Lung (tissue), 12 donors: ENCODE measurements around the gene IL1RAP. TPM values are rescaled to one million over a fixed set of nuclear protein-coding genes. Genes with fewer than 3 reads are reported as not detected.

ENCODE experiments used
- ATAC-seq: fragments of 200-7000 bp; cut with Tn5 transposase; one replicate; pipeline ENCODE4 v1.9.1; 2020; ENCODE audit warnings: moderate number of reproducible peaks; ENCODE audit not compliant: insufficient read depth, low FRiP score
- DNase-seq, 3 donors: peaks; one replicate each; pipeline ENCODE4 v3.0.0-alpha.2; 2013 to 2017
- H3K27ac ChIP-seq, 2 donors: one replicate each; pipeline ENCODE4 v1.5.1; 2013; ENCODE audit warnings: mild to moderate bottlenecking in 2 of 2, moderate library complexity in 2 of 2, control low read depth in 1 of 2, inconsistent platforms in 1 of 2, low read depth in 1 of 2, low read length in 1 of 2
- H3K27me3 ChIP-seq, 3 donors: one replicate each; pipeline ENCODE4 v1.5.1; 2013; ENCODE audit warnings: low read length in 2 of 3; ENCODE audit not compliant: control insufficient read depth in 3 of 3, insufficient read depth in 3 of 3
- H3K36me3 ChIP-seq, 4 donors: one replicate each; pipeline ENCODE4 v1.5.1; 2013; ENCODE audit warnings: low read length in 4 of 4, mild to moderate bottlenecking in 1 of 4, moderate library complexity in 1 of 4; ENCODE audit not compliant: control insufficient read depth in 4 of 4, insufficient read depth in 4 of 4
- H3K4me1 ChIP-seq, 5 donors: one replicate each; pipeline ENCODE4 v1.5.1; 2013; ENCODE audit warnings: low read length in 5 of 5, mild to moderate bottlenecking in 2 of 5, moderate library complexity in 1 of 5; ENCODE audit not compliant: control insufficient read depth in 5 of 5, insufficient read depth in 5 of 5
- H3K4me3 ChIP-seq: one replicate; pipeline ENCODE4 v1.5.1; 2013; ENCODE audit warnings: mild to moderate bottlenecking, control low read depth, moderate library complexity
- H3K9ac ChIP-seq, 2 donors: one replicate each; pipeline ENCODE4 v1.5.1; 2013; ENCODE audit warnings: low read length in 2 of 2, control low read depth in 1 of 2; ENCODE audit not compliant: insufficient read depth in 1 of 2
- H3K9me3 ChIP-seq, 4 donors: one replicate each; pipeline ENCODE4 v1.5.1; 2013; ENCODE audit warnings: low read length in 3 of 4, mild to moderate bottlenecking in 1 of 4, moderate library complexity in 1 of 4; ENCODE audit not compliant: control insufficient read depth in 4 of 4, insufficient read depth in 3 of 4
- WGBS, 2 donors: extraction: QIAGEN DNeasy Blood & Tissue Kit; methylation state at CpG; one replicate each; pipeline ENCODE4 v1.1.7; 2013; 5-methylcytosine and 5-hydroxymethylcytosine counted together
- polyA plus RNA-seq, 2 donors: library from polyadenylated mRNA; stranded (reverse); fragments of 200-250 nt; gene quantifications; one replicate each; pipeline ENCODE4 v1.2.1, GENCODE V29; 2013
- total RNA-seq, 2 donors: library from RNA; depleted of rRNA in 1 of 2; stranded (reverse); fragments of >200 nt in 1 of 2; gene quantifications; one replicate each; pipeline ENCODE4 v1.2.1, GENCODE V29; 2014 to 2021
- TF ChIP-seq, protein P1 (sequence below): IDR thresholded peaks from 2 replicates; pipeline ENCODE4 v1.5.1; 2012; ENCODE audit warnings: mild to moderate bottlenecking; ENCODE audit errors: control extremely low read depth, extremely low read depth
- donor health status: control.
- donor health status: control.
- donor health status: Bipolar disorder and iron deficiency.
- donor health status: healthy.
- donor health status: DM: yes; HTN: yes; CAD: no.

The IL1RAP gene
- total and polyA plus RNA-seq, 4 donors = 3.2 to 34.2 (median 26.8) TPM

DNA sequence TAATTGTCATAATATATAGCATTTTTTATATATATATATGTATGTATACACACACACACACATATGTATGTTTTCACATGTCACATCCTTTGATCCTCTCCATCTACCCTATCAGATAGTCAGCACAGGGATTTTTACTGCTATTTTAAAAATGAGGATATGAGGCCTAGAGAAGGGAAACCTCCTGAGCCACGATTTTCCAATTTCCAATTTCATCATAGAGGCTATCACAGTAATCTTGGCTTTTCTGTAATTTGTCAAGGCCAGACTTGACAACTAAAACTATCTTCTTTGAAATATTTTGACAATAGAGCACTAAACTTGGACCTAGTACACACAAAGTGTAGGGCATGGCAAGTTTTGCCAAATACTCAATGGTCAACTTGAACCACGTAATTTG lies 42.5 kb downstream of the IL1RAP start:
- Histone ChIP-seq H3K27ac (no peak overlapping the region), H3K9ac (no peak overlapping the region), H3K9me3 (peaks cover 0 to 9% (median 0%) of the 10 kb centered on the region in 4 donors), H3K4me3 (no peak overlapping the region), H3K36me3 (peaks cover 0 to 12% (median 9%) of the 10 kb centered on the region in 4 donors), H3K27me3 (no peaks in the 10 kb centered on the region), H3K4me1 (peaks cover 0 to 8% (median 3%) of the 10 kb centered on the region in 5 donors)
- TF ChIP-seq, protein P1, sequence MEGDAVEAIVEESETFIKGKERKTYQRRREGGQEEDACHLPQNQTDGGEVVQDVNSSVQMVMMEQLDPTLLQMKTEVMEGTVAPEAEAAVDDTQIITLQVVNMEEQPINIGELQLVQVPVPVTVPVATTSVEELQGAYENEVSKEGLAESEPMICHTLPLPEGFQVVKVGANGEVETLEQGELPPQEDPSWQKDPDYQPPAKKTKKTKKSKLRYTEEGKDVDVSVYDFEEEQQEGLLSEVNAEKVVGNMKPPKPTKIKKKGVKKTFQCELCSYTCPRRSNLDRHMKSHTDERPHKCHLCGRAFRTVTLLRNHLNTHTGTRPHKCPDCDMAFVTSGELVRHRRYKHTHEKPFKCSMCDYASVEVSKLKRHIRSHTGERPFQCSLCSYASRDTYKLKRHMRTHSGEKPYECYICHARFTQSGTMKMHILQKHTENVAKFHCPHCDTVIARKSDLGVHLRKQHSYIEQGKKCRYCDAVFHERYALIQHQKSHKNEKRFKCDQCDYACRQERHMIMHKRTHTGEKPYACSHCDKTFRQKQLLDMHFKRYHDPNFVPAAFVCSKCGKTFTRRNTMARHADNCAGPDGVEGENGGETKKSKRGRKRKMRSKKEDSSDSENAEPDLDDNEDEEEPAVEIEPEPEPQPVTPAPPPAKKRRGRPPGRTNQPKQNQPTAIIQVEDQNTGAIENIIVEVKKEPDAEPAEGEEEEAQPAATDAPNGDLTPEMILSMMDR = no peak
- 76 to 88% methylated on average over 2 of the region's 2 CpGs for WGBS, 2 donors
- DNase-seq (no peak), ATAC-seq (no peak)

DNA sequence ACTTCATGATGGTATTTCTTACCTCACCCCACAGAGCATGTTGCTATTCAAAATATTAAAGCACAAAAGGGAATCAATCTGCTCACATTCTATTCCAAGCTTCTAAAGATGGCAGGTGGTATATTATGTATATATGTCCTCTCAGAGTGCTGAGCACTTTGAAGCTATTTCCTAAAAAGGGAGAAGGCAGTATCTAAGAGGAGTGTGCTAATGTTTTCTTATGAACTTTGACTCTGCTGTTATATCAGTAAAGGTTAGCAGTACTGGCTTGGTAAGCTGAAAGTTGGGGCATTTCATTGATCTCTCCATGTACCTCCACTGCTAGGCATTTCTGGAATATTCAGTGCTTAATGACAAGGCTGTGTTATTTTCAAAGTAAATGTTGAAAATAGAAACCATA lies 43.4 kb downstream of the IL1RAP start:
- Histone ChIP-seq H3K27ac (no peak overlapping the region), H3K9ac (no peak overlapping the region), H3K27me3 (no peaks in the 10 kb centered on the region), H3K9me3 (peaks cover 0 to 9% (median 0%) of the 10 kb centered on the region in 4 donors), H3K36me3 (peaks cover 0 to 12% (median 9%) of the 10 kb centered on the region in 4 donors), H3K4me3 (no peak overlapping the region), H3K4me1 (peaks cover 0 to 11% (median 3%) of the 10 kb centered on the region in 5 donors)
- ATAC-seq (no peak), DNase-seq (no peak)
- TF ChIP-seq, protein P1 = no peak

DNA sequence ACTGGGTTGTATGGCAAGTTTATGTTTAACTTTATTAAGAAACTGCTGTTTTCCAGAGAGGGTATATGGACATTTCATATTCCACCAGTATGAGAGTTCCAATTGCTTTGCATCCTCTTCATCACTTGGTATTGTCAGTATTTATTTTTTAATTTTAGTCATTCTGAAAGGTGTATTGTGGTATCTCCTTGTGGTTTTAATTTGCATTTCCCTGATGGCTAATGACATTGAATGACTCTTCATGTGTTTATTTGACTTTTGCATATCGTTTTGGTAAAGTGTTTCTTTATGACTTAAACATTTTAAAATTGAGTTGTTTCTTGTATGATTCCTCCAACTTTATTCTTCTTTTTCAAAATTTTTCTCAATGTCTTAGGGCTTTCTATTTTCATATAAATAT lies 44.4 kb downstream of the IL1RAP start:
- no peak overlapping the region for H3K4me3 ChIP-seq

More for the DNA sequence above, 44.4 kb downstream of the IL1RAP start:
- Histone ChIP-seq H3K9ac (no peak overlapping the region), H3K36me3 (peaks cover 0 to 12% (median 6%) of the 10 kb centered on the region in 4 donors), H3K9me3 (peaks cover 0 to 6% (median 0%) of the 10 kb centered on the region in 4 donors), H3K4me1 (peaks cover 0 to 13% (median 2%) of the 10 kb centered on the region in 5 donors), H3K27me3 (no peaks in the 10 kb centered on the region), H3K27ac (no peak overlapping the region)
- WGBS, 2 donors = 81 to 98% methylated on average over 1 of the region's 1 CpG
- TF ChIP-seq, protein P1 = no peak
- ATAC-seq (no peak), DNase-seq (no peak)
